OCI-LY7 (cell line): ENCODE results near the gene TPCN2. TPM values are rescaled to one million over a fixed set of nuclear protein-coding genes. Genes with fewer than 3 reads are reported as not detected.

ENCODE experiments used
- BruUV-seq: library from RNA; stranded (reverse); fragments of 400-500 nt; replicated peaks from 2 replicates; lab custom pipeline; 2021; lab: Mats Ljungman, UMichigan
- CTCF ChIA-PET: fragments of 300-600 bp; sonication (Branson Sonifier 250); formaldehyde crosslinking; loops from one replicate; lab custom pipeline; 2022; ENCODE audit warnings: antibody characterized with exemption; ENCODE audit not compliant: unreplicated experiment; lab: Charles Lee
- POLR2A ChIA-PET: fragments of 300-600 bp; sonication (Branson Sonifier 250); formaldehyde crosslinking; loops from one replicate; lab custom pipeline; 2022; ENCODE audit warnings: antibody characterized with exemption; lab: Charles Lee
- DNase-seq: peaks from one replicate; pipeline ENCODE4 v3.0.0-alpha.2; 2015; ENCODE audit warnings: low spot score
- H2AFZ ChIP-seq: fragments of 200-600 bp; sonication (generic), shearing (Covaris generic); 2 replicates; pipeline ENCODE4 v1.6.1; 2014; ENCODE audit warnings: mild to moderate bottlenecking, antibody characterized with exemption, low read length, moderate library complexity
- H3K27ac ChIP-seq: fragments of 200-600 bp; sonication (generic); 2 replicates; pipeline ENCODE4 v1.5.1; 2014; ENCODE audit warnings: mixed run types, low read depth, mild to moderate bottlenecking, moderate library complexity, low read length, inconsistent platforms; ENCODE audit not compliant: poor library complexity, severe bottlenecking
- H3K36me3 ChIP-seq: fragments of 200-600 bp; sonication (generic); 2 replicates; pipeline ENCODE4 v1.6.1; 2014; ENCODE audit warnings: mild to moderate bottlenecking, antibody characterized with exemption, low read length, moderate library complexity, mixed read lengths; ENCODE audit not compliant: insufficient read depth
- H3K4me1 ChIP-seq: fragments of 200-600 bp; sonication (generic); 2 replicates; pipeline ENCODE4 v1.5.1; 2014; ENCODE audit warnings: mild to moderate bottlenecking, low read length; ENCODE audit not compliant: insufficient read depth, poor library complexity, severe bottlenecking
- H3K4me2 ChIP-seq: fragments of 200-600 bp; sonication (generic); 2 replicates; pipeline ENCODE4 v1.6.1; 2014; ENCODE audit warnings: mild to moderate bottlenecking, low read length
- H3K4me3 ChIP-seq: fragments of 200-600 bp; sonication (generic); 2 replicates; pipeline ENCODE4 v1.5.1; 2014; ENCODE audit warnings: mild to moderate bottlenecking, low read depth, low read length; ENCODE audit not compliant: poor library complexity, severe bottlenecking
- H3K79me2 ChIP-seq: fragments of 200-600 bp; sonication (generic); 2 replicates; pipeline ENCODE4 v1.6.1; 2016; ENCODE audit warnings: low read depth, mild to moderate bottlenecking, low read length, moderate library complexity, mixed read lengths; ENCODE audit not compliant: insufficient read depth
- H3K9me2 ChIP-seq: fragments of 200-600 bp; sonication (generic); 2 replicates; pipeline ENCODE4 v1.6.1; 2016; ENCODE audit warnings: mild to moderate bottlenecking, low read length, mixed read lengths; ENCODE audit not compliant: insufficient read depth
- H3K9me3 ChIP-seq: fragments of 200-600 bp; sonication (generic); 2 replicates; pipeline ENCODE4 v1.6.1; 2014; ENCODE audit warnings: mild to moderate bottlenecking, mixed run types, low read length, mixed read lengths
- H4K20me1 ChIP-seq: fragments of 200-600 bp; sonication (generic); 2 replicates; pipeline ENCODE4 v1.6.1; 2014; ENCODE audit warnings: mild to moderate bottlenecking, antibody characterized with exemption, low read length, moderate library complexity, mixed read lengths; ENCODE audit not compliant: insufficient read depth
- CTCF ChIP-seq: fragments of 200-600 bp; sonication (generic); conservative IDR thresholded peaks from 2 replicates; pipeline ENCODE4 v1.5.1; 2014; ENCODE audit warnings: mild to moderate bottlenecking, antibody characterized with exemption, low read length, moderate library complexity, mixed read lengths
- EZH2phosphoT487 ChIP-seq: fragments of 200-600 bp; sonication (generic); IDR thresholded peaks from 2 replicates; pipeline ENCODE4 v1.6.1; 2018; ENCODE audit warnings: low read depth, borderline replicate concordance, mild to moderate bottlenecking, mixed run types, antibody characterized with exemption, low read length, moderate library complexity, mixed read lengths
- intact Hi-C: fragments of 100-400 bp; cut with micrococcal nuclease; formaldehyde crosslinking; loops from one replicate; pipeline ENCODE4 v1.10.0; 2022; ENCODE audit not compliant: unreplicated experiment
- total RNA-seq, 2 experiments: library from RNA; depleted of rRNA in 1 of 2; stranded (reverse); fragments of >200 nt in 1 of 2; shearing (Covaris generic) in 1 of 2; gene quantifications; 2 replicates each; pipeline ENCODE4 v1.2.3, GENCODE V29; 2014 to 2022

Gene TPCN2
- total RNA-seq, 2 experiments from 2014 or later = 21.5 to 65.2 TPM

GRCh38 chr11:69055212-69055586 is 6.5 kb downstream of the TPCN2 start:
- Histone ChIP-seq H3K4me3 (peak overlapping the region; percentile 47), H3K4me1 (peaks cover 73% of the 10 kb centered on the region), H2AFZ (no peak overlapping the region), H3K79me2 (peaks cover 53% of the 10 kb centered on the region; the same call in 1 of the 2 replicates), H3K4me2 (peak overlapping the region; percentile 74), H3K9me2 (no peaks in the 10 kb centered on the region), H3K9me3 (no peaks in the 10 kb centered on the region), H3K36me3 (peaks cover 53% of the 10 kb centered on the region), H3K27ac (peak overlapping the region; percentile 96), H4K20me1 (no peaks in the 10 kb centered on the region)
- no TSS peak for BruUV-seq
- no peak for TF ChIP-seq CTCF
- no peak for TF ChIP-seq EZH2phosphoT487
- POLR2A ChIA-PET = interaction anchor here (2.1 kb wide), 1 partner anchor 10 kb away, joined by 8 read pairs; no protein-coding TSS in a partner anchor
- intact Hi-C loops = no loop called here
- CTCF ChIA-PET = no interaction called here
- no peak for DNase-seq

GRCh38 chr11:69055598-69056516 is 7.1 kb downstream of the TPCN2 start:
- no peak for TF ChIP-seq CTCF
- no peak for TF ChIP-seq EZH2phosphoT487
- peaks cover 46% of the 10 kb centered on the region; the same call in 1 of the 2 replicates for H3K79me2 ChIP-seq
- H3K27ac ChIP-seq = peak overlapping the region; percentile 96
- H3K9me2 ChIP-seq = no peaks in the 10 kb centered on the region
- no peaks in the 10 kb centered on the region for H4K20me1 ChIP-seq
- H3K4me2 ChIP-seq = peak overlapping the region; percentile 74
- no peaks in the 10 kb centered on the region for H3K9me3 ChIP-seq
- intact Hi-C loops = loop anchor here (1.0 kb wide), 1 partner anchor 32 kb away; no protein-coding TSS in a partner anchor
- H2AFZ ChIP-seq = no peak overlapping the region
- peaks cover 55% of the 10 kb centered on the region for H3K36me3 ChIP-seq
- ChIA-PET CTCF (interaction anchor here (0.6 kb wide), 1 partner anchor 193 kb away, joined by 3 read pairs; no protein-coding TSS in a partner anchor), POLR2A (interaction anchor here (0.9 to 2.1 kb wide), 2 partner anchors 11 to 29 kb away, joined by 3 to 8 read pairs; no protein-coding TSS in a partner anchor)
- H3K4me1 ChIP-seq = peaks cover 66% of the 10 kb centered on the region
- no TSS peak for BruUV-seq
- H3K4me3 ChIP-seq = peak overlapping the region; percentile 47
- DNase-seq = peak; percentile 88
